ENCODE data around the gene ZDHHC19.
A peak's percentile ranks its signal among the peaks of the same experiment; 100 is the strongest.

The ZDHHC19 gene

GRCh38 chr3:196198081-196198675 is 13.0 kb downstream of the ZDHHC19 start:
- H3K4me2 ChIP-seq (ENCODE audit: low read depth, low read length) = no peak overlapping the region
- H3K27ac ChIP-seq (ENCODE audit: low read length) = no peak overlapping the region
- H3K4me3 ChIP-seq (ENCODE audit: low read length) = no peak overlapping the region
- no peaks in the 10 kb centered on the region for H3F3A ChIP-seq (ENCODE audit: insufficient read depth, low read length)
- no peaks in the 10 kb centered on the region for H3K9me2 ChIP-seq (replicated peaks; ENCODE audit: insufficient read depth, low read length)
- TF ChIP-seq CTCF (IDR thresholded peaks at IDR 0.05; ENCODE audit: low read length) = no peak
- TF ChIP-seq EZH2phosphoT487 (IDR thresholded peaks at IDR 0.05; ENCODE audit: low read length) = no peak
- TF ChIP-seq EZH2 (optimal IDR thresholded peaks at IDR 0.05; ENCODE audit: low read depth, low read length) = no peak
- no peaks in the 10 kb centered on the region for H4K20me1 ChIP-seq (ENCODE audit: insufficient read depth, low read length)
- no peaks in the 10 kb centered on the region for H3K36me3 ChIP-seq (replicated peaks; ENCODE audit: insufficient read depth, low read length)
- H3K79me2 ChIP-seq (ENCODE audit: low read length) = no peaks in the 10 kb centered on the region
- no peaks in the 10 kb centered on the region for H3K9me3 ChIP-seq (replicated peaks; ENCODE audit: insufficient read depth, low read length)
- H2AFZ ChIP-seq (ENCODE audit: low read length) = no peak overlapping the region
- no peak overlapping the region for H3K9ac ChIP-seq (ENCODE audit: low read length)
- peaks cover under 1% of the 10 kb centered on the region; the same call in 1 of the 2 replicates for H3K4me1 ChIP-seq (ENCODE audit: low read length)
- no peaks in the 10 kb centered on the region for H3K27me3 ChIP-seq (replicated peaks; ENCODE audit: insufficient read depth, low read length)
- DNase-seq = no peak

GRCh38 chr3:196197524-196197923 is 13.7 kb downstream of the ZDHHC19 start:
- DNase-seq = no peak
- no peaks in the 10 kb centered on the region for H3K36me3 ChIP-seq (replicated peaks; ENCODE audit: insufficient read depth, low read length)
- H3K79me2 ChIP-seq (ENCODE audit: low read length) = no peaks in the 10 kb centered on the region
- H3K9me3 ChIP-seq (replicated peaks; ENCODE audit: insufficient read depth, low read length) = no peaks in the 10 kb centered on the region
- H4K20me1 ChIP-seq (ENCODE audit: insufficient read depth, low read length) = no peaks in the 10 kb centered on the region
- no peak overlapping the region for H3K4me2 ChIP-seq (ENCODE audit: low read depth, low read length)
- H2AFZ ChIP-seq (ENCODE audit: low read length) = no peak overlapping the region
- no peaks in the 10 kb centered on the region for H3K27me3 ChIP-seq (replicated peaks; ENCODE audit: insufficient read depth, low read length)
- H3F3A ChIP-seq (ENCODE audit: insufficient read depth, low read length) = no peaks in the 10 kb centered on the region
- H3K9me2 ChIP-seq (replicated peaks; ENCODE audit: insufficient read depth, low read length) = no peaks in the 10 kb centered on the region
- no peak overlapping the region for H3K27ac ChIP-seq (ENCODE audit: low read length)
- no peak overlapping the region for H3K9ac ChIP-seq (ENCODE audit: low read length)
- H3K4me1 ChIP-seq (ENCODE audit: low read length) = no peaks in the 10 kb centered on the region
- no peak for TF ChIP-seq CTCF (IDR thresholded peaks at IDR 0.05; ENCODE audit: low read length)
- TF ChIP-seq EZH2 (optimal IDR thresholded peaks at IDR 0.05; ENCODE audit: low read depth, low read length) = no peak
- TF ChIP-seq EZH2phosphoT487 (IDR thresholded peaks at IDR 0.05; ENCODE audit: low read length) = no peak
- H3K4me3 ChIP-seq (ENCODE audit: low read length) = no peak overlapping the region

- H3K79me2 ChIP-seq (ENCODE audit: low read length) = no peaks in the 10 kb centered on the region
- no peaks in the 10 kb centered on the region for H3K9me2 ChIP-seq (replicated peaks; ENCODE audit: insufficient read depth, low read length)
- no peak overlapping the region for H3K4me3 ChIP-seq (ENCODE audit: low read length)
- H4K20me1 ChIP-seq (ENCODE audit: insufficient read depth, low read length) = no peaks in the 10 kb centered on the region
- H3K9ac ChIP-seq (ENCODE audit: low read length) = no peak overlapping the region
- no peak for DNase-seq
- no peaks in the 10 kb centered on the region for H3K36me3 ChIP-seq (replicated peaks; ENCODE audit: insufficient read depth, low read length)
- TF ChIP-seq EZH2 (optimal IDR thresholded peaks at IDR 0.05; ENCODE audit: low read depth, low read length) (no peak), CTCF (IDR thresholded peaks at IDR 0.05; ENCODE audit: low read length) (no peak), EZH2phosphoT487 (IDR thresholded peaks at IDR 0.05; ENCODE audit: low read length) (no peak)
- no peak overlapping the region for H3K4me2 ChIP-seq (ENCODE audit: low read depth, low read length)
- no peak overlapping the region for H3K27ac ChIP-seq (ENCODE audit: low read length)
- H2AFZ ChIP-seq (ENCODE audit: low read length) = peak overlapping the region; percentile 47; the same call in 1 of the 2 replicates
- no peaks in the 10 kb centered on the region for H3F3A ChIP-seq (ENCODE audit: insufficient read depth, low read length)
- H3K9me3 ChIP-seq (replicated peaks; ENCODE audit: insufficient read depth, low read length) = no peaks in the 10 kb centered on the region
- H3K4me1 ChIP-seq (ENCODE audit: low read length) = no peaks in the 10 kb centered on the region
- H3K27me3 ChIP-seq (replicated peaks; ENCODE audit: insufficient read depth, low read length) = no peaks in the 10 kb centered on the region
Observed at GRCh38 chr3:196195664-196196265, 15.4 kb downstream of the ZDHHC19 start.
